GM10266 (cell line): ENCODE results near the gene BCAS3.

Experiments used
- DNase-seq: peaks from one replicate; pipeline ENCODE4 v3.0.0; 2012; ENCODE audit errors: extremely low spot score
- TF ChIP-seq, protein P1 (sequence below): IDR thresholded peaks from 2 replicates; pipeline ENCODE4 v1.5.1; 2012; ENCODE audit warnings: mild to moderate bottlenecking, low read depth; ENCODE audit not compliant: control insufficient read depth, insufficient read depth; ENCODE audit errors: missing control alignments

Gene BCAS3

DNA sequence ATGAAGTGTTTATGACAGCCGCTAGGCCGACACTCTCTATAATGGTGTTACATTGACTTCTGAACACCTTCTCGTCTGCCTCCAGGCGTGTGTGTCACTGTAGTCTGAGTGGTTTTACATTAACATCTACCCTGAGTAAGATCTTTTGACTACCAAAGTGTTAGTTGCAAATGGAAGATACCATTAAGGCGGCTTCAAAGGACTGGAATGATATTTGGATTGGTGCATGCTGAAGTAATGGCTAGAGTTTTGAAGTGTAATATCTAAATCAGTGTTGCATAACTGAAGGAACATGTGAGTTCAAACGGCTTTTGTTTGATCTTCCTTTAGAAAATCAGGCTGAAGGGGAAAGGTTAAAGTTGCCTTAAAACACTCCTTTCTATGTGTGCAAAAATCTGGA, 52.2 kb downstream of the BCAS3 start:
- no peak for DNase-seq
- TF ChIP-seq, protein P1, sequence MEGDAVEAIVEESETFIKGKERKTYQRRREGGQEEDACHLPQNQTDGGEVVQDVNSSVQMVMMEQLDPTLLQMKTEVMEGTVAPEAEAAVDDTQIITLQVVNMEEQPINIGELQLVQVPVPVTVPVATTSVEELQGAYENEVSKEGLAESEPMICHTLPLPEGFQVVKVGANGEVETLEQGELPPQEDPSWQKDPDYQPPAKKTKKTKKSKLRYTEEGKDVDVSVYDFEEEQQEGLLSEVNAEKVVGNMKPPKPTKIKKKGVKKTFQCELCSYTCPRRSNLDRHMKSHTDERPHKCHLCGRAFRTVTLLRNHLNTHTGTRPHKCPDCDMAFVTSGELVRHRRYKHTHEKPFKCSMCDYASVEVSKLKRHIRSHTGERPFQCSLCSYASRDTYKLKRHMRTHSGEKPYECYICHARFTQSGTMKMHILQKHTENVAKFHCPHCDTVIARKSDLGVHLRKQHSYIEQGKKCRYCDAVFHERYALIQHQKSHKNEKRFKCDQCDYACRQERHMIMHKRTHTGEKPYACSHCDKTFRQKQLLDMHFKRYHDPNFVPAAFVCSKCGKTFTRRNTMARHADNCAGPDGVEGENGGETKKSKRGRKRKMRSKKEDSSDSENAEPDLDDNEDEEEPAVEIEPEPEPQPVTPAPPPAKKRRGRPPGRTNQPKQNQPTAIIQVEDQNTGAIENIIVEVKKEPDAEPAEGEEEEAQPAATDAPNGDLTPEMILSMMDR: no peak

DNA sequence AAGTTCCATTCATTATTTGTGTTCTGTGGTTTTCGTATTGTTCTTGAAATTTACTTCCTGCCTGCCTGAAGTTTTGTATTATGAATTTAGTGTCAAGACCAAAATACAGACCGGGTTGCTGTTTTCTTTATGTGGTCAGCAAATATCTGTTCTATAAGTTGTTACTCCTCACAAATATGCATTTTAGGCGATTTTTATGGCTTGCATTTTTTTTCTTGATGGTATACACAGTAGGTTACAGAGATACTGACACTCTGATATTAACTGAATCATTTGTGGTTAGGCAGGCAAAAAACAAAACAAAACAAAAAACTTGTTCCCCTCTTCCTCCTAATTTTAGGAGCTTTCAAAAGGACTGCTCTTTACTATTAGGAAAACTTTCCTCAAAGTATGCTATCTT, 52.6 kb downstream of the BCAS3 start:
- TF ChIP-seq, protein P1: no peak
- no peak for DNase-seq

DNA sequence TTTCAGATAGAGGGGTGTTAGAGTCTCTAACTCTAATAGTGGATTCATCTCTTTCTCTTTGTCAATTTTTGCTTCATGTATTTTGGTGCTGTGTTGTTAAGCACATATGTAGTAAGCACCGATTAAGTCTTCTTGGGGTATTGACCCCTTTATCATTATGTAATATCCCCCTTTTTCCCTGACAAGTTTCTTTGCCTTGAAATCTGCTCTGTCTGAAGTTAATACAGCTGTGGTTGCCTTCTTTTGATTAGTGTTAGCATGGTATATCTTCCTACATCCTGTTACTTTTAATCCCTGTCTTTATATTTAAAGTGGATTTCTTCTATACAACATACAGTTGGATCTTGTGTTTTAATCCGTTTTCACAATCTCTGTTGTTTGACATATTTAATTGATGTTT, 60.6 kb downstream of the BCAS3 start:
- DNase-seq: no peak
- TF ChIP-seq, protein P1: no peak

DNA sequence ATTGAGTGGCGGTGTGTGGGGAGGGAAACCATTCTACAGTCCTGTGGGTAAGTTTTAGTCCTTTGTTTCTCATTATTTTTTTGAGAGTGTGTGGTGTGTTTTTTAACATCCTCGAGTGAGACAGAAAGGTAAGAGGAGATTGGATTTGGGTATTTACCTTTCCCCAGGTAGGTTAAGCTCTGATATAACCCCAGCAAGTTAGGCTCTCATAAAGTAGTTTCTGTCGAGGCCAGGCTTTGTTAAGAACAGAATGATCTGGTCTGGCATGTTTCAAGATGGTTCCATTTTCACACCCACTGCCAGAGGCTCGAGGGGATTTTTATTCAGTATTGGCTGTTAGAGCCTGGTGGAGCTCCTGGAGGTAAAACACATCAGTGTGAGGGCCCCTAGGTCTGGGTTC, 62.9 kb downstream of the BCAS3 start:
- TF ChIP-seq, protein P1: no peak
- DNase-seq: no peak

DNA sequence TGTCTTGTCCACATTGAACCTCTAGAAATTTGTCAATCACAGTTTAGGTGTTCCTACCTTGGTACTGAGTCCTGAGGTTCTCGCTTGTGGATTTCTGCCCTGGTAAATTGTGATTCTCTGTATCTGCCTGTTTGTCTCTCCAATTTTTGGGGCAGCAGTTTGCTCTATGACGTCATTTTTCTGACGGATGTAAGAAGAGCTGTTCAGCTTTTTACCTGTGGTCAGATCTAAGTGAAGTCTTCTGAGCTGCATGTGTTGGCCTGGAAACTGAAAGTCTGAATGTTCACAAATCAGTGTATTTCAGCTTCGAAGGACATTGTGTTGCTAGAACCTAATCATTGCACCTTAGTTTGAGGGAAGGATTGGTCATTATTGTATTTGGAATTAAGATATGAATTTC, 63.4 kb downstream of the BCAS3 start:
- TF ChIP-seq, protein P1: no peak
- no peak for DNase-seq

DNA sequence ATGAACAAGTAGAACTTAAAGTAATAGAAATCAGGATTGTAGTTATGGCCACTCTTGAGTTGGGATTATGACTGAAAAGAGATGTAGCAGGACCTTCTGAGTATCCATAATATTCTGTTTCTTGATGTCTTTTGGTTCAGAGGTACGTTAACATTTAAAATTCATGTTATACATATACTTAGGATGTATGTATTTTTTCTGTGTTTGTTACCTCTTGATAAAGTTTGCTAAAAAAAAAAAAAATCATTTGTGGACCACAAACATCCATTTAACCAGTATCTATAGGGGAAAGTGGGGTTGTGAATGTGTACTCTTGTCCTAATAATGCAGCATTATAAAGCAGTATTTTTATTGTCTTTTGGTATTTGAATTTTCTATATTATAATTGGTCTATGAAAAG, 65.6 kb downstream of the BCAS3 start:
- TF ChIP-seq, protein P1: no peak
- DNase-seq: no peak

DNA sequence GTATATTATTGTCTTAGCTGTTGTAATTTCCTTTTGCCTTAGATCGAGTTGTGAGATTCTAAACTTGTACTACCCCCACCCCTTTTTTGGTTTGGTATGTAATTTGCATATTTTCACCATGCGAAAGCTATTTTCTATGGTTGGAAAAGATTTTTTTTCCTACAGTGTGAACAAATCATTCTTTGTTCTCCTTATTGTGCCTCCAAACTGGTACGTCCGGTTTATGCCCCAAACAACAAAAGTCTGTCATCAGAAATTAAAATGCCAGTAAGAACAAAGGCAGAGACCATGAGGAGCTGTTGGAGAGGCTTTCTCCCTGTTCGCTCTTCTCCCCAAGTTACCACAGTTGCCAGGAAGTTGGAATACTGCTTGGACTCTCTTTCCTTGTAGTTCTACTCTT, 66.1 kb downstream of the BCAS3 start:
- DNase-seq: no peak

More for the DNA sequence above, 66.1 kb downstream of the BCAS3 start:
- TF ChIP-seq, protein P1: no peak
